Stimulated activated CD8-positive, alpha-beta memory T cell treated with anti-CD3 and anti-CD28 coated beads, Interleukin-12 subunit alpha, Interleukin-12 subunit beta, amount 100 ng/mL, for 24 hours (primary cell): ENCODE data around the gene TNFAIP8.

Source experiments
- DNase-seq: peaks from one replicate; pipeline ENCODE4 v3.0.0-alpha.2; 2020; ENCODE audit errors: extremely low read depth

TNFAIP8 gene

GRCh38 chr5:119368238-119368630 lies 12.4 kb downstream of the TNFAIP8 start:
- no peak for DNase-seq

DNA sequence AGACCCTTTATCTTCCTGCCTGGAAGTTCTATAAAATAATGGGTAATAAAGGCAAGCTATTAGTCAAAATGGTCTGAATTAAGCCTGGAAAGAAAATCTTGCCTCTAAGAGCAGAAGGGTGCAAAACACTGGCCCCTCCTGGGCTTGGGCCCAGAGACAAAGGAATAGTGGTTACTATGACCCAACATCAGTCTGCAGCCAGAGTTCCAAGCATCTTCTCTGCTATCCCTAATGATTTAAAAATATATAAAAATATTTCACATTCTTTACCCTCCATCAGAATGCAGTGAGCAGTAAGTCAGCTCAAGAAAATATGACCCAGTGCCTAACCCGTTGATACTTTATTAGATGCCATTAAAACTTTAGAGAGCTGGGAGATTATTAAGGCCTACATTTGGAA lies 14.7 kb downstream of the TNFAIP8 start:
- DNase-seq = no peak

DNA sequence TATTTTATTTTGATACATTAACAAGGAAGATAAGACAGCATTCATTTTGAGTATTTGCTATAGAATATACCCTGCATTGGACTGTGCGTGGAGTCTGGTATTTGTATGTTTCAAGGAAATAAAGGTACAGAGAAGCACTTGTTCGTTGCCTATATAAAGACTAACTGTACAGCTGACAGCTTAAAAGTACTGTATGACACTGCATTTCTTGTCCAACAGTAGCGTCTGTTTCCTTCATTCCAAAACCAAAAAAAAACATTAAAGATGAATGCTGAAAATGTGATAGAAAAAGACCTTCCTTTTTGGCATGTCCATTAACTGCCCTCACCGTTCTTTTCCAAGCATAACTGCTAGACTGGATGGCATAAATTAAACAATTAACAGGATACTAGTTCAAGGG lies 15.3 kb downstream of the TNFAIP8 start:
- DNase-seq = no peak

GRCh38 chr5:119373449-119373858 lies 17.6 kb downstream of the TNFAIP8 start:
- no peak for DNase-seq

GRCh38 chr5:119374901-119375300 lies 19.1 kb downstream of the TNFAIP8 start:
- no peak for DNase-seq

DNA sequence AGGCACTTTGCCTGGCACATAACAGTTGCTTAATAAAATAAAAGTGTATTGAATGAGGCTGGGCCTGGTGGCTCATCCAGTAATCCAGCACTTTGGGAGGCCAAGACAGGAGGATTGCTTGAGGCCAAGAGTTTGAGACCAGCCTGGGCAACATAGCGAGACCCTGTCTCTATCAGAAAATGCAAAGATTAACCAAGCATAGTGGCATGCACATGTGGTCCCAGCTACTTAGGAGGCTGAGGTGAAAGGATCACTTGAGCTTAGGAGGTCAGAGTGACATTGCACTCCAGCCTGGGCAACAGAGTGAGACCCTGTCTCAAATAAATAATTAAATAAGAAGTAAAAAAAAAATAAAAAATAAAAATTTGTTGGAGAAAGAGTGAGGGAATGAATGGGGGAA lies 21.2 kb downstream of the TNFAIP8 start:
- no peak for DNase-seq

GRCh38 chr5:119378075-119378700 lies 22.4 kb downstream of the TNFAIP8 start:
- no peak for DNase-seq

- DNase-seq = no peak
Observed at GRCh38 chr5:119379096-119379495, 23.3 kb downstream of the TNFAIP8 start.

- no peak for DNase-seq
Observed at GRCh38 chr5:119379942-119380547, 24.2 kb downstream of the TNFAIP8 start.

- no peak for DNase-seq
Observed at GRCh38 chr5:119382169-119382568, 26.4 kb downstream of the TNFAIP8 start.

GRCh38 chr5:119383008-119383407 lies 27.2 kb downstream of the TNFAIP8 start:
- DNase-seq = no peak

DNA sequence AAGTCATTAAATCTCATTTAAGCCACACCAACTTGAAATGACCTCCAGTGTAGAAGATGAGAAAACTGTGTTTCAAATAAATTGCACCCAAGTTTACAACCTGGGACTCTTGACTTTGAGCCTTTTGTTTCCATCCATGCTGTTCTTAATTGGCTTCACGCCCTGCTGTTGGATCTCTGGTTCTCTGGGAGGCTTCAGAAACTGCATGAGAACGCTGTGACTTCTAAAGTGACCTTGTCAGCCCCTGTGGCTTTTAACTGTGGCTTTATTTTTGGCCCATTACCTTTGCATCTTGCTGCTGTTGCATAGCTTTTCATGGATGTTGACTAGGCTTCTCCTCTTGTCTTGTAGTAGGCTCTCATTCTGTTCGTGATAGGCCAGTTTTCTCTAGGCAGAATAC lies 29.3 kb downstream of the TNFAIP8 start:
- no peak for DNase-seq

- no peak for DNase-seq
Observed at GRCh38 chr5:119385536-119386128, 29.8 kb downstream of the TNFAIP8 start.

DNA sequence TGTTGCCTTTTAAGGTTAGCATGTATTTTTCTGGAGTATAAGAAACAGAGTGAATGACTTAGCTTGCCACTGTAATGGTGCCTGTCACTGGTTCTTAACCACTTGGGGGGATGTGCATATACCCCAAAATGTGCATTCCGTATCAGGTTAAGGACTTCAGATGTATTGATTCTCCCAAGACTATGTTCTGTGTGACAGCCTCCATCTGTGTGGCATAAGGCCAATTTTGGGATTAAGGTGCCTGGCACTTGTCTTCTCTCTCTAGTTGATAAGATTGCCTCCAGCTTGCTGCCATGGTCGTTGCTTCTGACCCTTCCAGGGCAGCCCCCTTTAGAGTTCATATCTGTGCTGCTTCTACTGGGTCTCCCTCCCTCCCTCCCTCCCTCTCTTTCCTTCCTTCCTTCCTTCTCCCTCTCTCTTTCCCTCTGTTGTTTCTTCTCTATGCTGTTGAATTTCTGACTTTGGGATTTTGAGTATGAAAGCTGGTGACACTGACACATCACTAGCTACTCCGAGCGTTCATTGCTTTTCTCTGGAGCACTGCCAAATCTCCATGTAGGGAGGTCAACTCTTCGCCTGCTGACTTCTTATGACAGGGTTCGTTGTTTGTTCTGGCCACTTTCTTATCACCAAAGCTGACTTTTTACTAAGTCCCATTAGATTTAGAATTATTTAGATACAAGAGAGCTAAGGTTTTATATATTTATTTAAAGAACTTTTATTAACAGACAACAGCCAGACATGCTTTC lies 31.0 kb downstream of the TNFAIP8 start:
- no peak for DNase-seq

DNA sequence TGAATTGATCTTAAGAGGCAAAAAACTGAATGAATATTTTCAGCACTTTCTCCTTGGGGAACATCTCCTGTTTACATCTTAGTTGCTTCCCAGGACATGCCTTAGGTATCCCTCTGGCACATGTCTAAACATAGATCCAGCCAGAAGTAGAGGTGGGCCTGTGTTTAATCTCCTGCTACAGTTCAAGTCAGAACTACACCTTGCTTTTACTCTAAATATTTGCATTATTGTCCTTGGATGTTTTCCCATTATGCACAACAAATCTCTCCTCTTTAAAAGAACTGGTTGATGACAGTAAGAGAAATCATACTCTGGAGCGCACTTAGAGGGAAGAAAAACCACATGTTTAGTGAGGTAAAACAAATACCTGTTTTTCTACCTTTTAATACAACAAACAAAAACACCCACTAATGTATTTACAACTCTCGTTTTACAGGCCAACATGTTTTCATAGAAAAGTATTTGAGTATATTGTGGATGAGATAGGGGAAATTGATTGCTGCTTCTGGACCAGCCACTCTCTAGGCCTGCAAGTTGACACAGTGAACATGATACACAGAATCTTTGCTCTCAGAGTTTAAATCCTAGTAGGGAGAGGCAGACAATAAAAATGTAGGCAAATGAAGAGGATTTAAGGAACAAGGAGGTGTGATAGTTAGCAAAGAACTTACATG lies 32.3 kb downstream of the TNFAIP8 start:
- no peak for DNase-seq

- DNase-seq = no peak
Observed at GRCh38 chr5:119388619-119389190, 32.9 kb downstream of the TNFAIP8 start.

DNA sequence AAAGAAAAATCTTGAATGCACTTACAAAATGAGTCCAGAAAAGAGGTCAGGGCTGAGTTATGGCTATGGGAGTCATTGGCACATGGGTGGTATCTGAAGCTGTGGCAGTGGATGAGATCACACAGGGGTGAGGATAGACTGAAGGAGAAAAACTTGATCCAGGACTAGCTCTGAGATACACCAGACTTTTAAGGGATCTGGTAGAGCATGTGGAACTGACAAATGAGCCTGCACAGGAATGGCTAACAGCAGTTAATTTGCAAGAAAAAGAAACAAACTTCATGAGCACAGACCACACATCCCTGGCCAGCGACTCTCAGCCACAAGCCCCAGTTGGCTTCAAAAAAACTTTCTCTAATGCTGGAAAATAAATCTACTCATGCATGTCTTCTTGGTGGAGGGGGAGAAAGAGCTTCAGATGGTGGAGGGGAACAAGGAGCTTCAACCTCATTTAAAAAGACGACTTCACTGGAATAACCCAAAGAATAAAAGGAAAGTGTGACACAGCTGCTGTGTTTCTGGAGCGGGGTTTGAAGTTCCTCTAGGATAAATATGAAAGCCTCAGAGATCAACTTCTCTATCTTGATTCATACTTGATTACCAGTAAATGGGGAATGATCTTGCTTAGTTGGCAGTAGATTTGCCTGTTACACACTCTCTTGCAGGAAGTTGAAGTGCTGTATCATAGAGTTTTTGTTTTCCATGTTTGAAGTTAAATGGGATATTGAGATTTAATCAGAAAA lies 33.6 kb downstream of the TNFAIP8 start:
- no peak for DNase-seq

DNA sequence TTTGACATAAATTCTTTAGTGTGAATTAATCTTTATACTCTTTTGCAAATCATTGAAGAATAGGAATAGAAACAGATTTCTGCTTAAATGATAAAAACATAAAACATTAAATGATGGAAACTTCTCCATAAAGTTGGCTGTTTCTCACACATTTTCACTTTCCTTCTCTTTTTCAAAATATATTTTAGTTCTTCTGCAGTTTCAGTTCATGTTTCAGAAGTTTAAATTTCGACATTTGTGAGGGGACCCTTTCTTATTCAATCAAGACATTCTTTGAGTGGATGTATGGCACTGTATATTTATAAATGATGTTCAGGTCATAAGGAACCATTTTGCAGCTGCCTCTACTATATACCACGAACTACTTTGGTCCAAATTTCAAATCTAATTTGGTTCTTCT lies 34.6 kb downstream of the TNFAIP8 start:
- no peak for DNase-seq

DNA sequence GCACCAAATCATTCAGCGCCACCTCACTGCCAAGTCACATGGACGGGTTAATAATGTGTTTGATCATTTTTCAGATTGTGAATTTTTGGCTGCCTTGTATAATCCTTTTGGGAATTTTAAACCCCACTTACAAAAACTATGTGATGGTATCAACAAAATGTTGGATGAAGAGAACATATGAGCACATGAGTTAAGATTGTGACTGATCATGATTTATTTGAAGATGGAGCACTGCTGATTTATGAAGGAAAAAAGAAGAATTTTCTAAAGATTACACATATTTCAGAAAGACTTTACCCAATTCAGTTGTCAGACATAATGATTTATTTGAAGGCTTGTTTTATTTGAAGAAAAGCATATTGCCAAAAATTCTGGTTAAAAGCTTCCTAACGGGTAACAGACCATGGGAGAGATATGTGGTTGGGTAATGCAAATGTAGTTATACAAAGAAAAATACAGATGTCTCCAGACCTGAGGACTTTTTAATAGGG lies 37.4 kb downstream of the TNFAIP8 start:
- no peak for DNase-seq

DNA sequence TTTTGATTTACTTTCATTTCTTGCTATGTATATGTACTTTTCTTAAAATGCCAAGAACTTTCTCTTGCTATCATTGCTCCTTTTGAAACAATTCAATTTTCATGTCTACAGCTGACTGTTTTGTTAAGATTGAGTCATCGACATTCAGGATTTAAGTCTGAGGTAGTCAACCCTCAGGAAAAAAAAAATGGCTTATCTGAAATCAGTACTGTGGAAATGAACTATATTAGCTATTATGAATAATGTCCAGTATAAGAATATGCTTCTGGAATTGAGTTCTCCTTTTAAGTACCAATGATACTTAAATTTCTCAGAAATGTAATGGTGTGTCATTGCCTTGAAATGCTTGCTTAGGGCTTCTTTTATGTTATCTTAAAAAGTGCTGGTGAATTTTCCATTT lies 37.9 kb downstream of the TNFAIP8 start:
- no peak for DNase-seq
